RWPE1 (cell line): Measurements from ENCODE around the gene TBC1D14.

Experiments used
- CTCF ChIA-PET: fragments of 350-600 bp; sonication (Branson Sonifier 250); formaldehyde crosslinking; extraction: SDS; loops from one replicate; lab custom pipeline; 2021; lab: Yijun Ruan, JAX
- POLR2A ChIA-PET: fragments of 400-600 bp; formaldehyde crosslinking; extraction: SDS; loops from one replicate; lab custom pipeline; 2020; ENCODE audit warnings: antibody characterized with exemption; ENCODE audit not compliant: low non-redundant PET; lab: Yijun Ruan, JAX
- DNase-seq: peaks from one replicate; pipeline ENCODE4 v3.0.0; 2012; ENCODE audit warnings: low spot score
- H3K27ac ChIP-seq: fragments of 450-650 bp; 2 replicates; pipeline ENCODE4 v1.5.1; 2017
- TF ChIP-seq, protein P1 (sequence below): fragments of 450-650 bp; conservative IDR thresholded peaks from 2 replicates; pipeline ENCODE4 v1.5.1; 2017; ENCODE audit warnings: low read depth, mild to moderate bottlenecking

The TBC1D14 gene, protein sequence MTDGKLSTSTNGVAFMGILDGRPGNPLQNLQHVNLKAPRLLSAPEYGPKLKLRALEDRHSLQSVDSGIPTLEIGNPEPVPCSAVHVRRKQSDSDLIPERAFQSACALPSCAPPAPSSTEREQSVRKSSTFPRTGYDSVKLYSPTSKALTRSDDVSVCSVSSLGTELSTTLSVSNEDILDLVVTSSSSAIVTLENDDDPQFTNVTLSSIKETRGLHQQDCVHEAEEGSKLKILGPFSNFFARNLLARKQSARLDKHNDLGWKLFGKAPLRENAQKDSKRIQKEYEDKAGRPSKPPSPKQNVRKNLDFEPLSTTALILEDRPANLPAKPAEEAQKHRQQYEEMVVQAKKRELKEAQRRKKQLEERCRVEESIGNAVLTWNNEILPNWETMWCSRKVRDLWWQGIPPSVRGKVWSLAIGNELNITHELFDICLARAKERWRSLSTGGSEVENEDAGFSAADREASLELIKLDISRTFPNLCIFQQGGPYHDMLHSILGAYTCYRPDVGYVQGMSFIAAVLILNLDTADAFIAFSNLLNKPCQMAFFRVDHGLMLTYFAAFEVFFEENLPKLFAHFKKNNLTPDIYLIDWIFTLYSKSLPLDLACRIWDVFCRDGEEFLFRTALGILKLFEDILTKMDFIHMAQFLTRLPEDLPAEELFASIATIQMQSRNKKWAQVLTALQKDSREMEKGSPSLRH

DNA sequence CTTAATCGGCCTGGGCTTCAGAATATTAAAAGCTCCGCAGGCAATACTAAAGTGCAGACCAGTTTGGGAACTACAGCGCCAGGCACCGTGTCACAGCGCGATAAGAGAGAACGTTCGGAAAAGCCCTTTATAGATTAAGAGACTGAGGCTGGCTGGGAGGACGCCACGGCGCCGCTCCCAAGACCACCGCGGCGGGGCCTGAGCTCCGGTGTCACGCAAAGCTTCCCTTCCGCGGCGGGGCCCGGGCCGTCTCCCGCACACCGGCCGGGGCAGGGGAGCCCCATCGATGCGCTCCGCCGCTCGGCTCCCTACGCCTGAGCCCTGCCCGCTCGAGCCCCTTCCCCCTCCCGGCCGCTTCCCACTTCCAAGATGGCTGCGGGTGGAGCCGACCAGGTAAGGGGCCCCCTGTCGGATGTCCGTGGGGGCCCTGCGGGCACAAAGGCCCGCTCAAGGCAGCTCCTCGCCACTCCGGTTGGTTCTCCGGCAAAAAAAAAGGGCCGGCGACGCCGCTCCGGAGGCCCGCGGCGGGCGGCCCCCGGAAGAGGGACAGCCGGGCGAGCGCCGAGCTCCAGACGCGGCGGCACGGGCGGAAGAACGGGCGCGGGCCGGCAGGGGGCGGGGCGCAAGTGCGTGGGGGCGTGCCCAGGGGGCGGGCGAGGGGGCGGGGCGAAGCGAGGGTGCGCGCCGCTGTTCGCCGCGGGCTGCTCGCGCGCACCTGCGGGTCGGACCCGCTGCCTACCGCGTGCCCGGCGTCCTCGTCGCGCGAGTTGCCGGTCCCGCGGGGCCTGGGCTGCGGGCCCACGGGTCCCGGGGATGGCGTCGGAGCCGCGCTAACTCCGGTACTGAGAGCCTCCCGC, at the start of gene TBC1D14:
TSS of gene TBC1D14 (plus strand) at position 714 of the 857 bp plus-strand sequence. CDS start 13,564 bp downstream, outside the sequence.
- CTCF ChIA-PET: interaction anchor here (0.7 to 1.1 kb wide), 2 partner anchors 173 to 190 kb away, joined by 3 read pairs; no protein-coding TSS in a partner anchor
- H3K27ac ChIP-seq: peak within 1 kb of the TSS; percentile 91
- TF ChIP-seq, protein P1, sequence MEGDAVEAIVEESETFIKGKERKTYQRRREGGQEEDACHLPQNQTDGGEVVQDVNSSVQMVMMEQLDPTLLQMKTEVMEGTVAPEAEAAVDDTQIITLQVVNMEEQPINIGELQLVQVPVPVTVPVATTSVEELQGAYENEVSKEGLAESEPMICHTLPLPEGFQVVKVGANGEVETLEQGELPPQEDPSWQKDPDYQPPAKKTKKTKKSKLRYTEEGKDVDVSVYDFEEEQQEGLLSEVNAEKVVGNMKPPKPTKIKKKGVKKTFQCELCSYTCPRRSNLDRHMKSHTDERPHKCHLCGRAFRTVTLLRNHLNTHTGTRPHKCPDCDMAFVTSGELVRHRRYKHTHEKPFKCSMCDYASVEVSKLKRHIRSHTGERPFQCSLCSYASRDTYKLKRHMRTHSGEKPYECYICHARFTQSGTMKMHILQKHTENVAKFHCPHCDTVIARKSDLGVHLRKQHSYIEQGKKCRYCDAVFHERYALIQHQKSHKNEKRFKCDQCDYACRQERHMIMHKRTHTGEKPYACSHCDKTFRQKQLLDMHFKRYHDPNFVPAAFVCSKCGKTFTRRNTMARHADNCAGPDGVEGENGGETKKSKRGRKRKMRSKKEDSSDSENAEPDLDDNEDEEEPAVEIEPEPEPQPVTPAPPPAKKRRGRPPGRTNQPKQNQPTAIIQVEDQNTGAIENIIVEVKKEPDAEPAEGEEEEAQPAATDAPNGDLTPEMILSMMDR: no peak
- POLR2A ChIA-PET: interaction anchor here (0.6 kb wide), 2 partner anchors 78 to 90 kb away, joined by 3 read pairs; no protein-coding TSS in a partner anchor
- peak; percentile 85 for DNase-seq

DNA sequence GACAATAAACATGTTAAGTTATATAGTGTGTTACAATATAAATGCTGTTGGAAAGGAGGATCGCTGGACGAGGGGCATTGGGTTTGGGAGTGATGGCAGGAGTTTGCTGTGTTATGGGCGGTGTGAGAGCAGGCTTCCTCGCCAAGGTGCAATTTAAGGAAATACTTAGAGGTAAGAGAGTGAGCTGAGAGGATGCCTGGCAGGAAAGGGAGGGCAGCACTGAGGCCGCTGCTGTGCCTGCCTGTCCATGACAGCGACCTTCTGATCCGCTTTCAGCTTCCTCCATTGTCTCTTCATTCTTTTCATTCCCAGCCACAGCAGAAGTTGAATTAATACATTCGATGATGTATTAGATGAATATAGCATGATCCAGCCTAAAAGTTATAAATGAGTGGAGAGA, 41.2 kb upstream of the TBC1D14 start:
- no peak overlapping the region for H3K27ac ChIP-seq
- ChIA-PET POLR2A (no interaction called here), CTCF (no interaction called here)
- DNase-seq: no peak
- TF ChIP-seq, protein P1: no peak

DNA sequence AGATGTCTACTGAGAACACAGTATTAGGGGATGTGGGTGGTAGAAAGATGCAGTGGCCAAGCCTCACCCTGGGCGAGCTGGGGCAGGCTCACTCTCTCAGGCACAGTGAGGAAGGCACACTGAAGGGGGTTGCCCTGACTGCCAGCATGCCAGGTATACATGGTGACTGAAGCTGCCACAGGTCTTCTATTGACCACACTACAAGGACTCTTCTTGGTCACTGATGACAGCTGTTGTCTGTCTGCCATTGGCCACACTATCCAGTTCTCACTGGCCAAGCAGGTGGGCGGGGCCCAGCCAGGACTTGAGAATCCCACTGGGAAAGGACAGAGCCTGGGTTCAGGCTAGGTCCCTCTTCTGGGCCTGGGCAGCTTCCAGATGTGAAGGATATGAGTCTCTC, 39.7 kb upstream of the TBC1D14 start:
- TF ChIP-seq, protein P1: no peak
- no peak for DNase-seq
- H3K27ac ChIP-seq: peak overlapping the region; percentile 36
- ChIA-PET CTCF (no interaction called here), POLR2A (no interaction called here)

DNA sequence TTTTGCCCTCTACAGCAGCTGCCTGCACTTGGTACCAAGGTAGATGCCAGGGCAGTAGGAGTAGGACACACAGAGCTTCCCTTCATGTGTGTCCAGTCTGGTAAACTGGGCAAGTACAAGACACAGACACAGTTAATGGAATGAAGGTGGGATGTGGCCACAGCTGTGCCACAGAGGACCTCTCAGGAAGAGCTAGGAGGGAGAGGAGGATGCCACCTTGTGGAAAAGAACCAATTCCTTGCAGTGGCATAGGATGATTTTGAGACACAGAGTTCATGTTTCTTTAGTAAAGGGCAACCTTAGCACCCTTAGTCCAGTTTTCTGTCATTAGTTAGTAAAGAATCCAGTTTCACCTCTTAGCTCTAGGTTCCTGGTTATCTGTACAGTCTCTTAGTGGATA, 36.3 kb upstream of the TBC1D14 start:
- POLR2A ChIA-PET: no interaction called here
- TF ChIP-seq, protein P1: no peak
- DNase-seq: no peak
- H3K27ac ChIP-seq: no peak overlapping the region
- CTCF ChIA-PET: interaction anchor here (0.6 to 2.5 kb wide), 4 partner anchors 153 to 280 kb away, joined by 3 to 20 read pairs (median 4); no protein-coding TSS in a partner anchor

DNA sequence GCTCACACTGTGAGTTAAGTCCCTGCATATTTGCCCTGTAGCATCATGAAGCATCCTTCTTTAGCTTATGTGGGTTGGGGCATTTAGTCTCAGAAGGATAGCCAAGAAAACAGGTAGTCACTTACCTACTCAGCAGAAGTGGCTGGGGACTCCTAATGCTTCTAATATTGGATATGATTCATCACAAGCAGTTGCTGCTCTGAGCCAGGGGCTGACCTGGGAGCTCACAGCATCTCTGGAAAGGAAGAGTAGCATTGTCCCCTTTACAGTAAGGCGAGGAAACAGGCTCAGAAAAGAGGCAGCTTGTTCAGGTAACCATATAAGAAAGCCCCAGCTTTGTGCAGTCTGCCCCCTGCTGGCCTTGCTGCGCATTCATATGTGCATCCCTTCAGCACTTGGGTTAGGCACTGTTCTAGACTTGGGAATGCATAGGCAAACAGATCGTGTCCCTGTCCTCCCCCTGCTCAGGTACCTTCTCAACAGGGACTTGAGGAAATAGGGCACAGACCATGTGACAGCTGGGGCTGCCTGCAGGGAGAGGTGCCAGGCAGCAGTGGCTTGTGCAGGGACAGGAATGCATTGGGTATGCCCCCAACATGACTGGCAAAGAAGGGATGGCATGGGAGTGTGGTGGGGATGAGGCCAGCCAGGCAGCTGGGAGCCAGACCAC, 35.7 kb upstream of the TBC1D14 start:
- POLR2A ChIA-PET: no interaction called here

More for the DNA sequence above, 35.7 kb upstream of the TBC1D14 start:
- TF ChIP-seq, protein P1: peak; percentile 78
- CTCF ChIA-PET: interaction anchor here (0.6 to 2.5 kb wide), 4 partner anchors 154 to 280 kb away, joined by 3 to 20 read pairs (median 4); no protein-coding TSS in a partner anchor
- H3K27ac ChIP-seq: no peak overlapping the region
- peak; percentile 12 for DNase-seq
